HepG2 (cell line): Measurements from ENCODE around the gene EPHA5. TPM values are rescaled to one million over a fixed set of nuclear protein-coding genes. Genes with fewer than 3 reads are reported as not detected.

Experiments used
- ATAC-seq: fragments of 200-7000 bp; cut with Tn5 transposase; 3 replicates; pipeline ENCODE4 v1.9.1; 2020; ENCODE audit warnings: mild to moderate bottlenecking, moderate library complexity
- BruUV-seq: library from RNA; stranded (reverse); fragments of 400-500 nt; replicated peaks from 2 replicates; lab custom pipeline; 2021; lab: Mats Ljungman, UMichigan
- CTCF ChIA-PET: fragments of 300-600 bp; formaldehyde crosslinking; extraction: SDS; loops from one replicate; lab custom pipeline; 2021; ENCODE audit warnings: low total read pairs, inconsistent platforms, low intra/inter-chr PET ratio; lab: Yijun Ruan, JAX
- POLR2A ChIA-PET: fragments of 350-600 bp; sonication (Branson Sonifier 250); formaldehyde crosslinking; loops from one replicate; lab custom pipeline; 2020; ENCODE audit warnings: antibody characterized with exemption, inconsistent platforms; lab: Yijun Ruan, JAX
- DNase-seq: peaks from one replicate; pipeline ENCODE4 v3.0.0-alpha.2; 2015; ENCODE audit warnings: low spot score
- FAIRE-seq: peaks from 3 replicates; lab custom pipeline; 2011; peaks lifted over from hg19 to GRCh38; lab: Jason Lieb, UNC
- H2AFZ ChIP-seq: one replicate; pipeline ENCODE4 v1.6.1; 2011; ENCODE audit warnings: low read length, inconsistent platforms
- H3K27ac ChIP-seq: fragments of 300-600 bp; 3 replicates; pipeline ENCODE4 v1.8.0; 2011; ENCODE audit warnings: mixed run types, mild to moderate bottlenecking, mixed read lengths, low read length, inconsistent platforms; ENCODE audit not compliant: insufficient read depth; ENCODE audit errors: extremely low read length
- H3K27me3 ChIP-seq, 2 experiments: fragments of 200-600 bp in 1 of 2; 2 replicates in 1 of 2; 3 replicates in 1 of 2; pipeline versions ENCODE4 v1.6.0 to v1.8.0; 2011; ENCODE audit warnings: low read length in 2 of 2, mild to moderate bottlenecking in 2 of 2, moderate library complexity in 2 of 2, inconsistent platforms in 1 of 2; ENCODE audit not compliant: insufficient read depth in 2 of 2, control insufficient read depth in 1 of 2
- H3K36me3 ChIP-seq, 2 experiments: fragments of 200-600 bp in 1 of 2; replicated peaks in 1 of 2; 2 replicates in 1 of 2; 3 replicates in 1 of 2; pipeline versions ENCODE4 v1.5.1 to v1.8.0; 2011; ENCODE audit warnings: low read length in 2 of 2, inconsistent platforms in 1 of 2; ENCODE audit not compliant: insufficient read depth in 2 of 2, control insufficient read depth in 1 of 2
- H3K4me1 ChIP-seq: 2 replicates; pipeline ENCODE4 v1.5.1; 2012; ENCODE audit warnings: low read length, inconsistent platforms; ENCODE audit not compliant: insufficient read depth
- H3K4me2 ChIP-seq: 2 replicates; pipeline ENCODE4 v1.6.0; 2011; ENCODE audit warnings: low read depth, low read length, inconsistent platforms
- H3K4me3 ChIP-seq, 3 experiments: fragments of 200-600 bp in 1 of 3; sonication (generic), shearing (Covaris generic) in 1 of 3; replicated peaks in 1 of 3; 2 replicates each; pipeline ENCODE4 v1.5.1; 2011 to 2016; ENCODE audit warnings: low read length in 3 of 3, inconsistent platforms in 2 of 3, low read depth in 2 of 3, mild to moderate bottlenecking in 2 of 3, control low read depth in 1 of 3, mixed read lengths in 1 of 3; ENCODE audit not compliant: insufficient read depth in 1 of 3
- H3K79me2 ChIP-seq: one replicate; pipeline ENCODE4 v1.6.1; 2011; ENCODE audit warnings: low read length, inconsistent platforms; ENCODE audit not compliant: insufficient read depth
- H3K9ac ChIP-seq: 2 replicates; pipeline ENCODE4 v1.6.0; 2011; ENCODE audit warnings: mild to moderate bottlenecking, low read depth, low read length, inconsistent platforms; ENCODE audit not compliant: insufficient read depth
- H3K9me3 ChIP-seq: 2 replicates; pipeline ENCODE4 v1.5.1; 2012; ENCODE audit warnings: mild to moderate bottlenecking, low read length
- H4K20me1 ChIP-seq: 2 replicates; pipeline ENCODE4 v1.6.0; 2011; ENCODE audit warnings: inconsistent platforms, mild to moderate bottlenecking, low read length, moderate library complexity; ENCODE audit not compliant: insufficient read depth
- AHDC1 ChIP-seq: sonication (generic); formaldehyde crosslinking; IDR thresholded peaks from 2 replicates; pipeline ENCODE4 v1.5.1; 2020; ENCODE audit warnings: mild to moderate bottlenecking, missing genetic modification reagents, borderline replicate concordance
- ARNTL ChIP-seq: sonication (generic); formaldehyde crosslinking; IDR thresholded peaks from 2 replicates; pipeline ENCODE4 v1.4.0; 2020; ENCODE audit warnings: mild to moderate bottlenecking, missing genetic modification reagents
- E2F2 ChIP-seq: sonication (generic); formaldehyde crosslinking; IDR thresholded peaks from 2 replicates; pipeline ENCODE4 v1.4.0; 2020; ENCODE audit warnings: missing genetic modification reagents, borderline replicate concordance
- HDAC1 ChIP-seq: sonication (generic); formaldehyde crosslinking; IDR thresholded peaks from 2 replicates; pipeline ENCODE4 v1.5.1; 2020; ENCODE audit warnings: mild to moderate bottlenecking, missing genetic modification reagents
- MAFF ChIP-seq: IDR thresholded peaks from 2 replicates; pipeline ENCODE4 v1.6.1; 2011; ENCODE audit warnings: low read depth, low read length, improper control_type of control experiment
- ONECUT2 ChIP-seq: sonication (generic); formaldehyde crosslinking; IDR thresholded peaks from 2 replicates; pipeline ENCODE4 v1.4.0; 2020; ENCODE audit warnings: missing genetic modification reagents
- TOE1 ChIP-seq: sonication (generic); formaldehyde crosslinking; IDR thresholded peaks from 2 replicates; pipeline ENCODE4 v1.4.0; 2020; ENCODE audit warnings: mild to moderate bottlenecking, missing genetic modification reagents
- ZNF10 ChIP-seq: sonication (generic); formaldehyde crosslinking; IDR thresholded peaks from 2 replicates; pipeline ENCODE4 v1.4.0; 2020; ENCODE audit warnings: mild to moderate bottlenecking, low read depth, missing genetic modification reagents, borderline replicate concordance
- ZNF317 ChIP-seq: sonication (generic); formaldehyde crosslinking; IDR thresholded peaks from 2 replicates; pipeline ENCODE4 v1.5.0; 2020; ENCODE audit warnings: mild to moderate bottlenecking, missing genetic modification reagents
- WGBS: methylation state at CpG from one replicate; pipeline ENCODE4 v1.1.6; 2017; ENCODE audit warnings: low lambda C conversion rate; 5-methylcytosine and 5-hydroxymethylcytosine counted together
- in situ Hi-C: cut with HindIII; loops from 2 replicates; pipeline ENCODE4 v1.10.0; 2017; ENCODE audit warnings: low pct_unique_long_range_greater_than_20kb; ENCODE audit not compliant: extremely low pct_ligation_motif_present
- intact Hi-C: fragments of 100-400 bp; cut with micrococcal nuclease; formaldehyde crosslinking; loops from one replicate; pipeline ENCODE4 v1.10.0; 2022; ENCODE audit not compliant: unreplicated experiment
- polyA plus RNA-seq, 8 experiments: library from polyadenylated mRNA; depleted of rRNA in 3 of 8; stranded (reverse) in 7 of 8; unstranded in 1 of 8; fragments of >200 nt; fragmentation: Illumina TruSeq in 4 of 8; extraction: Trizol in 4 of 8; gene quantifications; 2 replicates each; pipeline versions ENCODE4 v1.2.1 to v1.2.3, GENCODE V29; 2011 to 2016; ENCODE audit warnings: low read depth in 4 of 8, missing spikeins in 1 of 8, mixed read lengths in 1 of 8; ENCODE audit not compliant: insufficient read depth in 1 of 8
- total RNA-seq, 5 experiments: library from RNA; depleted of rRNA; stranded (reverse); fragments of >200 nt; fragmentation: Illumina TruSeq; extraction: Trizol; gene quantifications; 2 replicates each; pipeline ENCODE4 v1.2.3, GENCODE V29; 2016; ENCODE audit warnings: low read depth in 1 of 5

EPHA5 gene
- total and polyA plus RNA-seq, 2 of the 13 experiments (the other 11 are each of a cell fraction or from before 2014, with no cell fraction given), result not detected

DNA sequence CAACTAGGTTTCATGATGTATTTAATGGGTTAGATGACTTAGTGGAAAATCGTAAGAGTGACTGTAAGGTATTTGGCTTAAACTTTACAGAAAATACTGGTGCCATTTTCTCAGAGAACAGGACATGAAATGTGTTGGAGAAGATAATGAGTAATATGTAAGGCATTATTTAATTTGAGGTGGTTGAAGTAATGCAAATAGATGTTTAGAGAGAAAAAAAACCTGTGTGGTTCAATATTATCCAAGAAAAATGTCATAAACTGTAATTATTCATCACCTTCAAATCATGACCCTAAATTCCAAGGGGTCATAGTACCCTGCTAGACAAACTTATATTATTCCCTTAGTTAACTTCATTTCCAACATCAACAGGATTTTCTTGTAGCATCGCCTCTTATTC lies 171.7 kb downstream of the EPHA5 start (continued):
- no peak for TF ChIP-seq AHDC1 (CRISPR knock-in tag)
- TF ChIP-seq HDAC1, result no peak
- no peak for TF ChIP-seq E2F2 (CRISPR knock-in tag)

DNA sequence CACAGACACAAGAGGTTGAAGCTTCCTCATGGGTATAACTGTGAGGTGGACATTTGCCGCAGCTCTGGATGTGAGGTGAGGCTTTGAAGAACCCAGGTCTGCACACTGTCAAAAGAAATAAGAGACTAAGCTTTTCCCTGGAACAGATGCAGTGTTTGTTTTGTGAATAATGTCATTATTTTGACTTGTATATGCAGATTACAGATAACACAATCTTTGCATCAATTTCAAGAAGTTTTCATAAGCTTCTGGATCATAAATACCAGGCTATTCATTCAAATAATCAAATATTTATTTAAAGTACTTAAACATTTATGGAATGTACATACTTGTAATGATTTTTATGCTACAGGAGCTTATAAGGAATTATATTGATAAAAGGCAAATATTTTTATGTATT lies 174.8 kb downstream of the EPHA5 start:
- ChIA-PET CTCF (no interaction called here), POLR2A (no interaction called here)
- H3K9ac ChIP-seq, result no peak overlapping the region
- no peaks in the 10 kb centered on the region for H3K4me1 ChIP-seq
- H4K20me1 ChIP-seq, result no peaks in the 10 kb centered on the region
- no peak for DNase-seq
- no peaks in the 10 kb centered on the region for H3K79me2 ChIP-seq
- intact Hi-C loops, result no loop called here
- in situ Hi-C loops, result no loop called here
- no peak overlapping the region for H3K4me3 ChIP-seq
- no peak for FAIRE-seq
- BruUV-seq, result no TSS peak
- H3K36me3 ChIP-seq, result no peaks in the 10 kb centered on the region
- no peaks in the 10 kb centered on the region for H3K9me3 ChIP-seq
- no peak overlapping the region for H2AFZ ChIP-seq
- TF ChIP-seq ZNF317 (CRISPR knock-in tag) (no peak), ARNTL (no peak), ZNF10 (CRISPR knock-in tag) (no peak), ONECUT2 (CRISPR knock-in tag) (no peak), TOE1 (no peak), MAFF (no peak)
- H3K27ac ChIP-seq, result no peak overlapping the region
- no peak for ATAC-seq
- no peaks in the 10 kb centered on the region; a peak in 1 of 5 replicates for H3K27me3 ChIP-seq
- WGBS, result 67% methylated on average over 1 of the region's 1 CpG
- H3K4me2 ChIP-seq, result no peak overlapping the region
